ENCODE data around the gene KRT3.

DNA sequence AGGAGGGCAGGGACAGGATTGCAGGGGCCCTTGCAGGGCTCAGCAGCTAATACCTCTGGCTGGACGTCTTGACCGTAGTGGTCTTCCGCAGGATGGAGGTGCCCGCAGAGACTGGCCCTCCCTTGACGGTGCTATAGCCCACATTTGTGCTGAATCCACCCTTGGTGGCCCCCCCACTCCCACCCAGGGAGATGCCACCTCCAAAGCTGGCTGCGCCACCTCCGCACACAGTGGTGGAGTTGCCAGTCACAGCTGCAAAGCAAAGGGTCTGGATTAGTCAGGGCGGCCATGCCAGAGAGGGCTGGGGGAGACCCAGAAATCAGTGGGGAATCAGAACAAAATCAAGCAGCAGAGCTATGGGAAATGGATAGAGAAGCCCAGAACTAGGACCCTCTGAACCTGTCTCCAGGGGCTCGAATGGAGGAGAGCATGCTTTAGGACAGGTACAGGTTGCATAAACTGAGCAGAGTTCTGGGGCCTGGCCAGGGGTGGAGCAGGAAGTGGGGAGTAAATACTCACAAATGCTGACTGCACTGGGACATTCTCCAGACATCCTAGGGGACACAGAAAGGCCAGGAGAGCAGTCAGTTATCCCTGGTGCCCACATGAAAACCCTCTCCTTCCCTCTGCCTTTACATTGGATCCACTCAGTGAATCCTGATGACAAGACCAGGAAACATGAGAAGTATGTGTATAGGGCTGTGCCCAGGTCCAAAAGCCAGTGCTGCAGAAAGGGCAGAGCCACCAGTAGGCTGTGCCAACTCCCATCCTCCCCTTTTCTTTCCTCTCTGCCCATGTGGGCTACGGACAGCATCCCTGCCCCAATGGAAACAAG lies 26.1 kb upstream of the KRT3 start:
- TF ChIP-seq CTCF (IDR thresholded peaks at IDR 0.05) (no peak), POLR2A (IDR thresholded peaks at IDR 0.05) (no peak)
